Activated CD8-positive, alpha-beta T cell treated with anti-CD3 and anti-CD28 coated beads for 36 hours (primary cell): ENCODE results near the gene LGI1. TPM values are rescaled to one million over a fixed set of nuclear protein-coding genes. Genes with fewer than 3 reads are reported as not detected.
A peak's percentile ranks its signal among the peaks of the same experiment; 100 is the strongest.

Experiments used
- ATAC-seq: fragments of 200-7000 bp; cut with Tn5 transposase; one replicate; pipeline ENCODE4 v1.10.0; 2021; ENCODE audit warnings: mild to moderate bottlenecking, moderate library complexity
- CTCF ChIA-PET: fragments of 350-600 bp; sonication (Branson Sonifier 250); formaldehyde crosslinking; loops from one replicate; lab custom pipeline; 2021; ENCODE audit warnings: antibody characterized with exemption; lab: Charles Lee
- POLR2A ChIA-PET: fragments of 350-600 bp; sonication (Branson Sonifier 250); formaldehyde crosslinking; loops from one replicate; lab custom pipeline; 2021; ENCODE audit warnings: antibody characterized with exemption; lab: Charles Lee
- DNase-seq: peaks from one replicate; pipeline ENCODE4 v3.0.0-alpha.2; 2020
- H3K27ac Mint-ChIP-seq: one replicate; pipeline ENCODE4 v1.8.0; 2021; ENCODE audit warnings: mild to moderate bottlenecking, mixed read lengths
- H3K27me3 Mint-ChIP-seq: one replicate; pipeline ENCODE4 v1.8.0; 2021; ENCODE audit warnings: mixed read lengths
- H3K36me3 Mint-ChIP-seq: one replicate; pipeline ENCODE4 v1.8.0; 2021; ENCODE audit warnings: low read depth, mixed read lengths
- H3K4me1 Mint-ChIP-seq: one replicate; pipeline ENCODE4 v1.8.0; 2021; ENCODE audit warnings: low read depth, mixed read lengths
- H3K4me3 Mint-ChIP-seq: one replicate; pipeline ENCODE4 v1.8.0; 2021; ENCODE audit warnings: mild to moderate bottlenecking, moderate library complexity, mixed read lengths
- H3K9me3 Mint-ChIP-seq: one replicate; pipeline ENCODE4 v1.8.0; 2021; ENCODE audit warnings: mixed read lengths
- intact Hi-C: fragments of 100-400 bp; cut with micrococcal nuclease; formaldehyde crosslinking; loops from one replicate; pipeline ENCODE4 v1.10.0; 2022
- total RNA-seq, 2 experiments: library from RNA; stranded (reverse); gene quantifications; one replicate each; pipeline ENCODE4 v1.2.3, GENCODE V29; 2021
- TF ChIP-seq, protein P1 (sequence below): fragments of 200-600 bp; IDR thresholded peaks from one replicate; pipeline ENCODE4 v1.8.0; 2022; ENCODE audit warnings: antibody characterized with exemption, mild to moderate bottlenecking

The LGI1 gene
- total RNA-seq, 2 experiments from 2014 or later: not detected

DNA sequence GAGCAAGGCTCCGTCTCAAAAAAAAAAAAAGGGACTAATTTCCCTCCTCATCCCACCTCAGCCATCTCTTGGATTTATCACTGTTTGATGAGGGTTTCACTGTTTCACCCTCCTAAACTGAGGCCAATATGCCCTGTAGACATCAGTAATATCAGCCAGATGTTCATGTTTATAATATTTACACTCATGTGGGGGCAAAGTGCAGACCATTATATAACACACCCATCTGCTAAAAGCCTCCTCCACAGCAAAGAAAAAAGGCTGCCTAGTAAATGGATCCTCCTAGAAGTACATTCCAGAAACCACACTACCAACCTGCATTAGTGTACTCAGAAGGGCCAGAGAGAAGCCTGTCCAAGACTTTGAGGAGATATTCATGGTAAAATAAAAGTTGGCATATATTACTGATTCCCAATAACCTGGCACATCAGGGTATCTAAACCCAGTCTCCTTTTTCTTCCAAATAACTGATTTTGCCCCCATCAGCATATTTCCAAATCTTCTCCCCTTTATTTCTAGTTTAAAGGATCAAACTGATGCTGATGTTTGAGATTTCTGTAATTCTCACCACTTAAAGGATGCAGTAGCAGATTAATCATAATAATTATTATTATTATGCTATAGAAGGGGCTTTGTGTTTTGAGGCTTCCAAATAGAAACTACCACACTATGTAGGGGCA lies 55.1 kb downstream of the LGI1 start:
- no peaks in the 10 kb centered on the region for H3K4me1 Mint-ChIP-seq
- ChIA-PET POLR2A (no interaction called here), CTCF (interaction anchor here (0.6 to 1.8 kb wide), 3 partner anchors 33 to 508 kb away, joined by 3 to 5 read pairs (median 3); no protein-coding TSS in a partner anchor)
- H3K27me3 Mint-ChIP-seq: peaks cover 40% of the 10 kb centered on the region
- TF ChIP-seq, protein P1, sequence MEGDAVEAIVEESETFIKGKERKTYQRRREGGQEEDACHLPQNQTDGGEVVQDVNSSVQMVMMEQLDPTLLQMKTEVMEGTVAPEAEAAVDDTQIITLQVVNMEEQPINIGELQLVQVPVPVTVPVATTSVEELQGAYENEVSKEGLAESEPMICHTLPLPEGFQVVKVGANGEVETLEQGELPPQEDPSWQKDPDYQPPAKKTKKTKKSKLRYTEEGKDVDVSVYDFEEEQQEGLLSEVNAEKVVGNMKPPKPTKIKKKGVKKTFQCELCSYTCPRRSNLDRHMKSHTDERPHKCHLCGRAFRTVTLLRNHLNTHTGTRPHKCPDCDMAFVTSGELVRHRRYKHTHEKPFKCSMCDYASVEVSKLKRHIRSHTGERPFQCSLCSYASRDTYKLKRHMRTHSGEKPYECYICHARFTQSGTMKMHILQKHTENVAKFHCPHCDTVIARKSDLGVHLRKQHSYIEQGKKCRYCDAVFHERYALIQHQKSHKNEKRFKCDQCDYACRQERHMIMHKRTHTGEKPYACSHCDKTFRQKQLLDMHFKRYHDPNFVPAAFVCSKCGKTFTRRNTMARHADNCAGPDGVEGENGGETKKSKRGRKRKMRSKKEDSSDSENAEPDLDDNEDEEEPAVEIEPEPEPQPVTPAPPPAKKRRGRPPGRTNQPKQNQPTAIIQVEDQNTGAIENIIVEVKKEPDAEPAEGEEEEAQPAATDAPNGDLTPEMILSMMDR: no peak
- H3K9me3 Mint-ChIP-seq: no peaks in the 10 kb centered on the region
- no peak overlapping the region for H3K4me3 Mint-ChIP-seq
- intact Hi-C loops: loop anchor here (10.0 kb wide), 1 partner anchor 268 kb away; no protein-coding TSS in a partner anchor
- ATAC-seq: no peak
- no peak for DNase-seq
- H3K36me3 Mint-ChIP-seq: no peaks in the 10 kb centered on the region
- H3K27ac Mint-ChIP-seq: no peak overlapping the region

DNA sequence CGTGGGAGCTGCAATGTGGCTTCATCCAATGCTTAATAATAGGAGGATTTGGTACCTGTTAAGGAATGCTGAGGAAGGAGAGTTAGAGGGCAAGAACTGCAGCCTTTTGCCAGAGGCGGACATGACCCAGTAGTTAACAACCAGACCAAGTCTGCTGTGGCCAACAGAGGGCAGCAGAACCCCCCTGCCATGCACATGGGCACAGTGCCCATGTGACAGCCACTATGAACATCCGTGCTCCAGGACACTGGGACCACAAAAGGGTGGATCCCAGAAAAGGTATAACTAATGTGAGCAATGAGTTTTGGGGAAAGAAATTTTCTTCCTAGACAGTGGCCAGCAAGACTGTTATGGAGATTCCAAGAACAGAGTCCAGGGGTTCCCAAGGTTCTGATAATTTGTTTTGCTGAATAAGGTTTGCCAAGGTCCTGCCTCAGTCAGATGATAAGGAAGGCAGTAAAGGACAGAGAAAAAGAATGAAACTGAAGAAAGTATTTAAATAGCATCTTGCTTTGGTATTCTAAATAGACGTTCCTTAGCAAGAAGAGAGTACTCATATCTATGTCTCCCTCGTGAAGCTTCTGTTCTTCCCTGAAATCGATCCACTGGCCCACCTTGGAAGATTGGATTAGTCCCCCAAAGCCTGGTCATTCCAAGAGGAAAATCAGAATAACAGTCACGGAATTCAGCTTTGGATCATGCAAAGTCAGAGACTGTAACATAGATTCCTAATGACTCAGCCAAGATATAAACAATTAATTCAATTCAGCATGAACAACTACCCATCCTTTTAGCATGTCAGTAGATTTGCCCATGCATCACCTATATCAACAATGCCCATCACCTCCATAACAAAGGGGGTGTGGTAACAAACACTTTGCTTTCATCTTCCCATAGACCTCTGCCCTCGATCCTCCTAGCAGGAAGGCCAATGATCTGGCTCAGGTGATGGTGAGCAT lies 56.0 kb downstream of the LGI1 start:
- Mint-ChIP-seq H3K27me3 (peaks cover 39% of the 10 kb centered on the region), H3K4me3 (no peak overlapping the region), H3K36me3 (no peaks in the 10 kb centered on the region), H3K4me1 (no peaks in the 10 kb centered on the region), H3K9me3 (no peaks in the 10 kb centered on the region), H3K27ac (no peak overlapping the region)
- intact Hi-C loops: loop anchor here (10.0 kb wide), 1 partner anchor 269 kb away; no protein-coding TSS in a partner anchor
- ATAC-seq (peak; percentile 49), DNase-seq (peak; percentile 64)
- ChIA-PET POLR2A (no interaction called here), CTCF (interaction anchor here (0.9 to 1.8 kb wide), 4 partner anchors 32 to 1067 kb away, joined by 3 to 5 read pairs (median 4); no protein-coding TSS in a partner anchor)
- TF ChIP-seq, protein P1: peak; percentile 49

DNA sequence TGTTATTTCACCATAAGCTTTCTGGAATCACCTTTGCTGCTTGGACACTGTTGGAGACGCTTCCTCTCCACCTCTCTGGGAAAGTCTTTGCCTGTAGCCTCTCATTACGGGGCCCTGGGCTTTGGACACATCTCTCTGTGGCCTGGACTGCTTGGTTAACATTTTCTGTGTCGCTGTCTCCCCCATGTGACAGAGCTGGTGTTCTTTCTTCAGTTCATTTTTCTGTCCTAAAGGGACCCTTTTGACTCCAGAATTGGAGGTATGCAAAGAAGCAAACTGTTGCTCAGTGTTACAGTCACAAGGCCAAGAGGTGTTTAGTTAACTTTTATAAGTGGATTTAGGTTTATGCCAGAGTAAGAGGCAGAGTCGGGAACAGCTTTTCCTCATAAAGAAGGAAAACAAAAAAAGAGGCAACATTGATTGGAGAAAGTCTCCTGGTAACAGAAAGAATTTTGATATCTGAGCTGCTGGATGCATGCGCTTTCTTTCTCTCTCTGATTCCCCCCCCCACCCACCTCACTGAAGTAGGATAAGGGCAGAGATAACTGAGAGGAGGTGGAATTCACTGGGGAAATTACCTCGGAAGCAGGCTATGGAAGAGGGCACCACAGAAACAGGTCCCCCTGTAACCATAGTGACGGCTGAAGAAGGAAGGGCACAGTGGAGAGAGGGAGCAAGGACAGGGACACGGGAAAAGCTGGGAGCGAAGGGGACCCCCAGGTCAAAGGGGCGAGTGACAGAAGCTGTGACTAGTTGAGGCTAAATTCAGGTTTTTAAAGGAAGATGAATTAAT lies 57.8 kb downstream of the LGI1 start:
- Mint-ChIP-seq H3K4me3 (no peak overlapping the region), H3K9me3 (no peaks in the 10 kb centered on the region), H3K27me3 (peaks cover 43% of the 10 kb centered on the region), H3K27ac (no peak overlapping the region), H3K4me1 (no peaks in the 10 kb centered on the region), H3K36me3 (no peaks in the 10 kb centered on the region)
- intact Hi-C loops: loop anchor here (10.0 kb wide), 1 partner anchor 271 kb away; no protein-coding TSS in a partner anchor
- no peak for ATAC-seq
- ChIA-PET CTCF (interaction anchor here (0.6 to 1.4 kb wide), 11 partner anchors 8 to 629 kb away, joined by 3 to 5 read pairs (median 3); no protein-coding TSS in a partner anchor), POLR2A (no interaction called here)
- DNase-seq: no peak
- TF ChIP-seq, protein P1: no peak

DNA sequence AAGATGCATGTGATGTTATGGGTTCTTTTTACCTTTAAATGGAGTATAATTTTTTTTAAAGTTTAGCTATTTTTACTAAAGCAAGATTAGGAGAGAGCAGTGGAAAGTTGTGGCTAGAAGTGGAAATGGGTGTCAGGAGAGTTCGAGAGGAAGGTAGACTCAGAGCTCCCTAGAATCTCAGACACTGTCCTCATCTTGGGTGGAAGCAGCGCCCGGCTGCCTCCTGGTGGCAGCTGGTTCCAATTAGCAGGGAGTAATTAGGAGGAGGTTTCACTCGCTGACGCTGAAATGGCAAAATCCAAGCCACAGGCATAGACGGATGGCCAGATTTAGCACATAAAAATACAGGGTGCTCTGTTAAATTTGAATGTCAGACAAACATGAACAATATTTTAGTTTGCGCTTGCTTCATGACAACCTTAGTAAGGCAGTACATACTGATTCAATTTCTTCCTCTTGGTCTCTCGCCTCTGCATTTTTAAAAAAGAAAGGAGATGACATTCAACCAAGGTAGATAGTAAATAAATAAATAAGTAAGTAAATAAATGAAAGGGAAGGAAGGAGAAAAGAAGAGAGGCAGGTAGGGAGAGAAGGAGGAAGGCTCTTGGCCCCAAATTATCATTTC lies 58.5 kb downstream of the LGI1 start:
- intact Hi-C loops: loop anchor here (10.0 kb wide), 1 partner anchor 271 kb away; no protein-coding TSS in a partner anchor
- POLR2A ChIA-PET: no interaction called here
- H3K4me3 Mint-ChIP-seq: no peak overlapping the region
- no peak overlapping the region for H3K27ac Mint-ChIP-seq
- TF ChIP-seq, protein P1: peak; percentile 66
- H3K9me3 Mint-ChIP-seq: no peaks in the 10 kb centered on the region
- DNase-seq (peak; percentile 50), ATAC-seq (peak; percentile 65)
- peaks cover 44% of the 10 kb centered on the region for H3K27me3 Mint-ChIP-seq
- H3K4me1 Mint-ChIP-seq: no peaks in the 10 kb centered on the region
- CTCF ChIA-PET: interaction anchor here (0.6 to 1.4 kb wide), 11 partner anchors 8 to 628 kb away, joined by 3 to 5 read pairs (median 3); no protein-coding TSS in a partner anchor
- no peaks in the 10 kb centered on the region for H3K36me3 Mint-ChIP-seq
